HG03045 (cell line): ENCODE data around the gene C6.

Experiments
- ATAC-seq: cut with Tn5 transposase; IDR thresholded peaks from one replicate; pipeline ENCODE4 v1.9.1; 2021; ENCODE audit warnings: mild to moderate bottlenecking, moderate library complexity; ENCODE audit not compliant: unreplicated experiment

The C6 gene

DNA sequence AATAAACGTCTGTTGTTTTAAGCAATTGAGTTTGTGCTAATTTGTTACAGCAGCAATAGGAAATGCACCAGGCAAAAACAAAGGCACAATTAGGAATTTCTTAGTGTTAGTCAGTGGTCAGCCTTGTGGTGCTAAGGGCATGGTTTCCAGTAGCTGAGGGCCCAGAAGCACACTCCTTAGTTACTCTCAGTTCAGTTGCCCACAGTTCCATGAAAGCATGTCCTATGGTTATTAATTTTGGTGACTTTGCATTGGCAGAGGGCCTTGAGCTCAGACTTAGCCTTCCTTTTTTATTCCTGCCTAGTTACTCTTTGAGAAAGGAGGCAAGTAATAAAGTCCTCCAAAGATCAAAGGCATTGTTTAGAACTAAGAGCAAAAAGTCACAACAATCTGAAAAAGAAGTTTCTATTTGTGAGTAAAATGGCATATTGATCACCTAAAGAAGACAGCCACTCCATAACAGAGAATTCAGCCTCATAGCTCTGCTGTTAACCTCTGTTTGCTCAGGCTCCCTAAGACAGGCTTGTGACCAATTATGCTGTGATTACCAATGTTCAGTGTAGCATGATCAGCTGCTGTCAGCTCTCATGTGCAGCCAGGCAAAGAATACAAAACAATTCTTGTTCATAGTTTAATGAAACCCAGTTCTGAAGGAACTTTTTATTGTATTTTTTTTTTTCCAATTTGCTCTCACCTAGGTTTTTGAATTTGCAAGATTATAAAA is 85.2 kb downstream of the C6 start:
- no peak for ATAC-seq

GRCh38 chr5:41122459-41122858 is 90.9 kb downstream of the C6 start:
- no peak for ATAC-seq

GRCh38 chr5:41120600-41120999 is 92.7 kb downstream of the C6 start:
- ATAC-seq = no peak

DNA sequence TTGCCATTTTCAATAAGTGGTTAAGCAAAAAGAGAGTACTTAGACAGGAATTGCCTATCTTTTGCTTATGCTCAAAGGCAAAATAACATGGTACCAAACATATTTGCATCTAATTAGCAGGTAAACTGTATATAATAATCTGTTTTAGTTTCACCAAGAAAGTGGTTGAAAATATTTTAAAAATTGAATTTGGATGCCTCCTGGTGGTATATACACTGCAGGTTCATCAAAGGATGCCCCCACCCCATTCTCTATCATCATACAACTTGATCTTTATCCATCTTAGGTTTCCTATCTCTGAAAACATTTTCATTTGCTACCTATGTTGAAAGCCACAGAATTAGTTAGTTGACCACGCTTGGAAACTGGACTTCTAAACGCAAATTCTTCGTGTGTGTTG is 95.2 kb downstream of the C6 start:
- no peak for ATAC-seq

DNA sequence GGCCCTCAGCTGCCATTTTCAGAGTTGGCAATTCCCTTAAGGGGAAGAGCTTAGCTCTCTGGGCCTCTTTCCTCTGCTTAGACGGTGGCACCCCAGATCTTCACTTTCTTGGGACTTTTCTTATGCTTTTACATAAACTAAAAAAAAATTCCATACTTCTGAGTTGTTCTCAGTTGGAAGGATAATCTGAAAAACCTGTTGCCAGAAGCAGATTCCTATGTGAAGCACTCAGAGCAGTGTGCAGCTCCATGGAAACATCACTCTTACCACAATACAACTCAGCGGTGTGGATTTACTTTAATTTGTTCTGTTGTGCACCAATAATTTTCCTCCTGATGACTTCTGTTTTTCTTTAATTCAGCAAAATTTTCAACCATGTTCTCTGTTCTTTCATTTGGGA is 98.1 kb downstream of the C6 start:
- ATAC-seq = no peak

DNA sequence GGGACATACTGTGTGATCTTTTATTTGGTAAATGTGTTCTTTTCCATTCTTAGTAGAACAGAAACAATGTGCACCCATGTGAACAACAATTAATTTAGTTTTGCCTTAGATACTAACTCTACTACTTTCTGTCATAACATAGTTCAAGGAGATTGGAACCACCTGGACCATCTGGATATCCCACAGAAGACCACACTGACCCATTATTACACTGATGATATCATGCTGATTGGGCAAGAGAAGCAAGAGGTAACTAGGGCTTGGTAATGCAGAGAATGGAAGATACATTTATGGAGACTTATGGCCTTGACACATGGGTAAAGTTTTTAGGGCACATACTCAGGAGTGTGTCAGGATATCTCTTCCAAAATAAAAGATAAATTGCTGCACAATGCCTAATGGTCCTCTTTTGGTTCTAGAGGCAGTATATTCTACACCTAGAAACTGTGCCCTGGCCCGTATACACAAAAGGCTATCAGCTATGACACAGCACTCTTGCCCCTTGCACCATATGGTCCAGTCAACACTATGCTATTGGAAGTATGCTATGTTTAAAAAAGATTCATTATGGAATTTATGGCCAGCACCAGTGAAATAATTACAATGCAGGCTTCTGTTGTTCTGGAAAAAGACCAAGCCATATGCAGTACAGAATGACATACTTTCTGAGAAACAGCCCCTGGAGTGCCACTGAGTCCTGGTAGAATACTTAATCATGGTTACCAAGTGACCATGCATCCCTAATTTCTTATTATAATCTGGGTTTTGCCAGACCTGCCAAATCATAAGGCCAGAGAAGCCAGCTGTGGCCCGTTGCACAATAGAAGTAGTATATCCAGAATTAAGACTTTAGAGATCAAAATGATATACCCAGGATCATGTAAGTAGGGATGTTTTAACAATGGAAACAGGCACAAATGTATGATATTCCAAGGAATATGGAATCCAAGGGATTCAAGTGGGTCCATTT is 100.6 kb downstream of the C6 start:
- ATAC-seq = no peak

DNA sequence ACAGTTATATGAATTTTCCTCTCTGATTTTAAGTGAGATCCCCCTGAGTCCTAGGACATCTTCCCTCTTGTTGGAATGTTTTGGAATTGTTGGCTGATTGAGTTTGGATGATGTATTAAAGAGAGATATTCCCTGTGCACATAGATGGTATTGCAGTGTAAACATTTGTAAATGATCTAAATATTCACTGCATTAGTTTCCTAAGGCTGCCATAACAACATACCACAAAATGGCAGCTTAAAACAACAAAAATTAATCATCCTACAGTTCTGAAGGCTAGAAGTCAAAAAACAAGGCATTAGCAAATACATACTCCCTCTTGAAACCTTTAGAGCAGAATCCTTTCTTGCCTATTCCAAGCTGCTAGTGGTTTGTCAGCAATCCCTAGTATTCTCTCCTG is 104.1 kb downstream of the C6 start:
- no peak for ATAC-seq

DNA sequence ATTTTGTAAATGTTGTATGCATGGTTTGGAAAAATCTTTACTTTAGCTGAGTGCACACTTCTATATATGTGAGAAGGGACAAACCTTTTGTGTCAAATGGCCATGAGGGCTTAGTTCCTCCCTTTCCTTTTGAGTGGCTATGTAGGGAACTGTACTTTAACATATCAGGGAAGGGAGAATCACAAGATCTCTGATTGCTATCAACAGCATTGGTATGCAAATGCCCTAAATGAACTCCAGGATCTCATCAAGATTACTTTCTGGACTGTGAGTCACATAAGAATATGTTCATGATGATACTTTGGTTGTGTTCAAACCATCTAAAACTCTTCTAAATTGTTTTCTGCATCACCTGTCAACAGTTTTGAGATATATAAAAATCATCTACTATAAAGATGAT is 111.0 kb downstream of the C6 start:
- ATAC-seq = no peak

GRCh38 chr5:41097642-41098041 is 115.7 kb downstream of the C6 start:
- no peak for ATAC-seq

GRCh38 chr5:41095324-41096101 is 117.8 kb downstream of the C6 start:
- ATAC-seq = no peak

GRCh38 chr5:41094871-41095270 is 118.5 kb downstream of the C6 start:
- no peak for ATAC-seq

GRCh38 chr5:41093803-41094202 is 119.5 kb downstream of the C6 start:
- no peak for ATAC-seq
